ENCODE data around the gene CPNE5.

CPNE5 gene

DNA sequence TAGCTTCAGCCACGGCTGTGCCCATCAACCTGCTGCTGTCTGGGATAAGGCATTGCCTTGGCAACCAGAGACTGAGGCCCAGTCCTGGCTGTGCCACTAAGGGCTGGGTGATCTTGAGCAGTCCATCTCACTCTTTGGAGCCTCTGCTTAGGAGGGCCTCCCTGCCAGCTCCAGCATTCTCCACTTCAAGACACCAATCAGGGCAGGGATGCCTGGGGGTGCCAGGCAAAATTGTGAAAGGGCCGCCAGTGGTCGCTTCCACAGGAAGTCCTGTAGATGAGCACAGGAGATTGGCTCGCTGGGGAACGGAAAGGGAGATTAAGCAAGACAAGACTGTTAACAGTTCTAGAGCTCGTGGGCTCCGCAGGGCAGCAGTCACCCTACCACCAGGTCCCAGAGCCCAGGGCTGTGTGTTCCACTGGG lies 141.8 kb downstream of the CPNE5 start, which contains the start of gene RAB44:
TSS of gene RAB44 (plus strand) at position 346 of the 423 bp plus-strand sequence. CDS start 6,410 bp downstream, outside the sequence.
- no peak for FAIRE-seq

DNA sequence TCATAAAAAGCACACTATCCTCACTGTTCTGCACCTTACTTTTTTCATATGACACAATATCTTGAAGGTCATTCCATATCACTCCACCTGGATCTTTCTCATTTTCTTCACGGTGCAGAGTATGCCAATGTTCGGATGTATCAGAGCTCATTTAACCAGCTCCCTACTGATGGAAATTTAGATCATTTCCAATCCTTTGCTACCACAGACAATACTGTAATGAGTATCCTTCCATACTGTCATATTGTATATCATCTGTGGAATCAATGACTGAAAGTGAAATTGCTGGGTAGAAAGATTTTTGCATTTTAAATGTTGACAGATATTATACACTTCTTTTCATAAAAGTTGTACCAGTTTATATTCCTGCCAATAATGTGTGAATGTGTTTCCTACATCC lies 143.8 kb downstream of the CPNE5 start:
- no peak for FAIRE-seq

DNA sequence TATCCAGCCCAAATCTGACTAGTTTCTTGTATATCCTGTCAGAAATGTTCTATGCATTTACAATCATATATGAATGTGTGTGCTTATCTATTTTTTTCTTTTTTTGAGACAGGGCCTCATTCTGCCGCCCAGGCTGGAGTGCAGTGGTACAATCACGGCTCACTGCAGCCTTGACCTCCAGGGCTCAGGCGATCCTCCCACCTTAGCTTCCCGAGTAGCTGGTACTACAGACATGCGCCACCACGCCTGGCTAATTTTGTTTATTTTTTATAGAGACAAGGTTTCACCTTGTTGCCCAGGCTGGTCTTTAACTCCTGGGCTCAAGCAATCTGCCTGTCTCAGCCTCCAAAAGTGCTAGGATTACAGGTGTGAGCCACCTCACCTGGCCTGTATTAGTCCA lies 144.6 kb downstream of the CPNE5 start:
- FAIRE-seq: no peak

DNA sequence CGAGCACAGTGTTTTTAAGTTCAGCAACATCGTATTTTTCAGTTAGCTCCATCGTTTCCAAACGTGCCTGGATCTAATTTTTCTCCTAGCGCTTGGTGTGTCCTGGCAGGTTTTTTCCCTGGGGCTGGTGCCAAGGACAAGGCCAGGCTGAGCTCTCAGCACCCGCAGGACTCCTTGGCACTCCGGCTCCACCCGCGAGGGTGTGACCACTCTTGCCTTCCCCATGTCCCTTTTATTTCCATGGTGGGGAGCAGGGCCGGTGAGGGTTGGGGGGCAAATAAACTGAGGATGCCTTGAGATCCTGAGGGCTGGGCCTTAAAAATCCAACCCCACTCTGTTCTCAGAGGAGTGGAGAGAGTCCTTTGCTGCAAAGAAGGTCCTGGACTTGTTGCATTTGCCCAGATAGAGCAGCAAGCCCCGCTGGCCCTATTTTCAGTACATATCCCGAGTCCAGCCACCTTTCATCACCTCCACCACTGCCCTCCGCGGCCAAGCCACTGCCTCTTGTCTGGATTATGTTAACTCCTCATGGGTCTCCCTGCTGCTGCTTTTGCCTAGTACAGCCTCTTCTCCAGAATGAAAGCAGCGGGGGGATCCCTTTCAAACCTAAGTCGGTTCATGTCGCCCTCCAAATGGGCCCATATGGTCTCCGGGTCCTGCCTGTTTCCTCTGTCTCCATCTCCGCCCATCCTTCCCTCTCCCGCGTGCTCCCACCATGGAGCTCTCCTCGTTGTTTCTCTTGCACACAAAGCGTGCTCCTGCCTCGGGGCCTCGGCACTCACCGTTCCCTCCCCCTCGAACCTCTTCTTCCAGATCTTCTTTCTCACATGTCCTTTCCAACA lies 146.2 kb downstream of the CPNE5 start:
- no peak for FAIRE-seq

DNA sequence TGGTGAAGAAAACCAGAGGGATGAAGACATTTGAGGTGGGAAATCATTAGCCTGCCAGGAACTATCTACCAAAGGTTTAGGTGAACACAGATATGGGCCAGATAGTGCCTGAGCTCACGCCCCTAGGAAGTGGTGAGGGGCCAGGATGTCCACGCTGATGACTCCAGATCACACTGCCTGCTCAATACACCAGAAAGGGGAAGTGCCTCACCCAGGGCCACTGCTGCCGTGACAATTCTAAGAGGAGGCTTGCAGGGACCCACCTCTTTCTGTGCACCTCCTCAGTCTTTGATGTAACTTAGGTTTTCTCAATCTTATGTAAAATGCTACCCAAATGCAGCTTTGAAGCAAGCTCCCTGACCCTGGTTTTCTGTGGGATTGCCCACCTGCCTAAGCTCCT lies 147.0 kb downstream of the CPNE5 start:
- FAIRE-seq: no peak

DNA sequence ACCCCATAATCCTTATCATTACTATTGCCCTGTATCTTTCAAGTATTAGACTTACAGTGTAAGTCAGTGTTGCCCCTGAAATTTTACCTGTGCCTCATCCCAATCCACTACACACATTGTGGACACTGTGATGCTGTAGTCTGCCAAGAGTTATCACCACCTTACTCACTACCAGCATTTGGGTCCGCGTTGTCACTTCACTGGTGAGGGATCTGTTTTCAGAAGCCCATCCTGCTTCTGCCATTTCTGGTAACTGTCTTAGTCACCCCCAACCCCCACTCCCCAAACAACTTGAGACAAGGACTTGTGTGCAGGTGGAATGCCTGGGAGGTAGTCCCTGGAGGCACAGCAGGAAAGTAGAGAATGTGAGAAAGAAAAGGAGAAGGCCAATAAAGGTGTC lies 147.6 kb downstream of the CPNE5 start:
- no peak for FAIRE-seq

DNA sequence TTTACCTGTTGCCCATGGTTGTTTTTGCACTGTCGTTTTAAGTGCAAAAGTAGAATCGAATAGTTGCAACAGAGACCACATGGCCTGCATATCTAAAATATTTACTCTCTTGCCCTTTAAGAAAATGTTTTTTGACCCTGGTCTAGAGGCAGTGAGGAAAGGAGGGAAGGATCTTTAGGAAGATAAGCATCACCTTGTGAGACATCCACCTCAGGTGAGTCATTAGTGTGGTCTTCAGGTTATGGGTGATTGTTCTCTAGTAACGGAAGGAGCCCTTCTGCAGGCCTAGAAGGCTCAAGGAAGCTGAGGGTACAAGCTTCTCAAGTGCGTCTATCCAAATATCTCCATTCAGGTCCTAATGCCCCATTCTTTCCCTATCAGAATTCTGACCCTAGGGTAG lies 148.2 kb downstream of the CPNE5 start:
- no peak for FAIRE-seq
